Stimulated activated CD4-positive, alpha-beta T cell treated with anti-CD3 and anti-CD28 coated beads, Interleukin-1b, Interleukin-23, amount 100 ng/mL, for 48 hours (primary cell): ENCODE data around the gene ATP5F1C.
"Not testable (repeated sequence)": the region's sequence is repeated elsewhere in the genome, so short reads cannot be mapped to it uniquely, and the experiment has no call there.

Experiments
- DNase-seq: peaks from one replicate; pipeline ENCODE4 v3.0.0-alpha.2; 2020

ATP5F1C gene

GRCh38 chr10:7787857-7788638, at the start of gene ATP5F1C, which contains the start of gene KIN:
Gene ATP5F1C, plus strand, starts transcription at chr10:7788177. Its CDS starts 31 bp downstream, at chr10:7788208.
Gene KIN, minus strand, starts transcription at chr10:7787993. Its CDS starts 60 bp downstream, at chr10:7787933.
- peak; percentile 98 for DNase-seq

- no peak for DNase-seq
These were observed 49.2 kb upstream of the ATP5F1C start for GRCh38 chr10:7738536-7739407.

- DNase-seq, result no peak
These were observed 43.7 kb upstream of the ATP5F1C start for GRCh38 chr10:7744307-7744706.

- not testable (repeated sequence) for DNase-seq
These were observed 39.3 kb upstream of the ATP5F1C start for GRCh38 chr10:7748637-7749036.

- DNase-seq, result no peak
These were observed 37.8 kb upstream of the ATP5F1C start for GRCh38 chr10:7750222-7750621.

GRCh38 chr10:7752251-7752650, 35.7 kb upstream of the ATP5F1C start:
- DNase-seq, result no peak

- no peak for DNase-seq
These were observed 32.9 kb upstream of the ATP5F1C start for GRCh38 chr10:7755103-7755502.

GRCh38 chr10:7756360-7756992, 31.5 kb upstream of the ATP5F1C start:
- DNase-seq, result peak; percentile 16

- DNase-seq, result no peak
These were observed 24.0 kb upstream of the ATP5F1C start for GRCh38 chr10:7763929-7764328.

GRCh38 chr10:7766241-7766640, 21.7 kb upstream of the ATP5F1C start:
- DNase-seq, result no peak

GRCh38 chr10:7767209-7767608, 20.8 kb upstream of the ATP5F1C start:
- peak; percentile 3 for DNase-seq

GRCh38 chr10:7768417-7768816, 19.6 kb upstream of the ATP5F1C start:
- no peak for DNase-seq

GRCh38 chr10:7773845-7774801, 13.9 kb upstream of the ATP5F1C start:
- DNase-seq, result no peak

- no peak for DNase-seq
These were observed 11.2 kb upstream of the ATP5F1C start for GRCh38 chr10:7776777-7777176.

- DNase-seq, result not testable (repeated sequence)
These were observed 5.8 kb upstream of the ATP5F1C start for GRCh38 chr10:7782194-7782593.

- no peak for DNase-seq
These were observed 1.5 kb upstream of the ATP5F1C start for GRCh38 chr10:7786430-7786829.

- peak; percentile 20 for DNase-seq
These were observed 674 bp upstream of the ATP5F1C start for GRCh38 chr10:7787150-7787856.

GRCh38 chr10:7788639-7789286, 786 bp downstream of the ATP5F1C start:
- DNase-seq, result peak; percentile 30

GRCh38 chr10:7789390-7789789, 1.4 kb downstream of the ATP5F1C start:
- DNase-seq, result no peak

- DNase-seq, result no peak
These were observed 4.6 kb downstream of the ATP5F1C start for GRCh38 chr10:7792541-7792940.
